HepG2 (cell line): Measurements from ENCODE around the gene HDGFL2. TPM values are rescaled to one million over a fixed set of nuclear protein-coding genes. Genes with fewer than 3 reads are reported as not detected.

Experiments
- ARID2 ChIP-seq: sonication (generic); formaldehyde crosslinking; IDR thresholded peaks from 2 replicates; pipeline ENCODE4 v1.8.1; 2022; ENCODE audit warnings: mild to moderate bottlenecking, missing genetic modification reagents, borderline replicate concordance
- ATAD3A ChIP-seq: sonication (generic); formaldehyde crosslinking; IDR thresholded peaks from 2 replicates; pipeline ENCODE4 v1.4.0; 2020; ENCODE audit warnings: missing genetic modification reagents
- CAMTA2 ChIP-seq: sonication (generic); formaldehyde crosslinking; IDR thresholded peaks from 2 replicates; pipeline ENCODE4 v1.4.0; 2020; ENCODE audit warnings: mild to moderate bottlenecking, missing genetic modification reagents, borderline replicate concordance
- CBFB ChIP-seq: sonication (generic); formaldehyde crosslinking; IDR thresholded peaks from 2 replicates; pipeline ENCODE4 v1.4.0; 2020; ENCODE audit warnings: missing genetic modification reagents
- EP300 ChIP-seq, 3 experiments: sonication (generic) in 1 of 3; formaldehyde crosslinking in 1 of 3; IDR thresholded peaks; 2 replicates each; pipeline versions ENCODE4 v1.5.1 to v1.6.1; 2011 to 2020; ENCODE audit warnings: low read depth in 2 of 3, low read length in 2 of 3, borderline replicate concordance in 1 of 3, improper control_type of control experiment in 1 of 3, mild to moderate bottlenecking in 1 of 3, missing genetic modification reagents in 1 of 3, moderate library complexity in 1 of 3
- GATAD2A ChIP-seq: IDR thresholded peaks from 2 replicates; pipeline ENCODE4 v1.6.1; 2016
- HDAC1 ChIP-seq: sonication (generic); formaldehyde crosslinking; IDR thresholded peaks from 2 replicates; pipeline ENCODE4 v1.5.1; 2020; ENCODE audit warnings: mild to moderate bottlenecking, missing genetic modification reagents
- HOXA5 ChIP-seq: sonication (generic); formaldehyde crosslinking; IDR thresholded peaks from 2 replicates; pipeline ENCODE4 v1.4.0; 2020; ENCODE audit warnings: missing genetic modification reagents
- ISX ChIP-seq: sonication (generic); formaldehyde crosslinking; conservative IDR thresholded peaks from 2 replicates; pipeline ENCODE4 v1.5.0; 2020; ENCODE audit warnings: missing genetic modification reagents
- MEIS1 ChIP-seq: sonication (generic); formaldehyde crosslinking; IDR thresholded peaks from 2 replicates; pipeline ENCODE4 v1.9.0; 2021; ENCODE audit warnings: mild to moderate bottlenecking, missing genetic modification reagents, moderate library complexity, borderline replicate concordance
- MTF1 ChIP-seq: sonication (generic); formaldehyde crosslinking; IDR thresholded peaks from 2 replicates; pipeline ENCODE4 v1.5.0; 2020; ENCODE audit warnings: missing genetic modification reagents
- MZF1 ChIP-seq: sonication (generic); formaldehyde crosslinking; IDR thresholded peaks from 2 replicates; pipeline ENCODE4 v1.8.1; 2023; ENCODE audit warnings: mild to moderate bottlenecking, missing genetic modification reagents, borderline replicate concordance
- NKX3-1 ChIP-seq: sonication (generic); formaldehyde crosslinking; IDR thresholded peaks from 2 replicates; pipeline ENCODE4 v1.5.0; 2020; ENCODE audit warnings: missing genetic modification reagents
- NR1H2 ChIP-seq: sonication (generic); formaldehyde crosslinking; IDR thresholded peaks from 2 replicates; pipeline ENCODE4 v1.8.1; 2022; ENCODE audit warnings: low read depth, missing genetic modification reagents, borderline replicate concordance
- PAX8 ChIP-seq: sonication (generic); formaldehyde crosslinking; IDR thresholded peaks from 2 replicates; pipeline ENCODE4 v1.8.0; 2022; ENCODE audit warnings: mild to moderate bottlenecking, missing genetic modification reagents, borderline replicate concordance
- RFX1 ChIP-seq: fragments of 450-650 bp; IDR thresholded peaks from 2 replicates; pipeline ENCODE4 v1.6.1; 2017
- RNF2 ChIP-seq: fragments of 450-650 bp; conservative IDR thresholded peaks from 2 replicates; pipeline ENCODE4 v1.6.1; 2016; ENCODE audit warnings: low read depth
- SAFB2 ChIP-seq: sonication (generic); formaldehyde crosslinking; IDR thresholded peaks from 2 replicates; pipeline ENCODE4 v1.5.1; 2020; ENCODE audit warnings: missing genetic modification reagents, low read depth, mild to moderate bottlenecking, borderline replicate concordance
- SALL1 ChIP-seq: sonication (generic); formaldehyde crosslinking; IDR thresholded peaks from 2 replicates; pipeline ENCODE4 v1.8.0; 2022; ENCODE audit warnings: mild to moderate bottlenecking, missing genetic modification reagents
- ZBTB1 ChIP-seq: sonication (generic); formaldehyde crosslinking; IDR thresholded peaks from 2 replicates; pipeline ENCODE4 v1.4.0; 2020; ENCODE audit warnings: missing genetic modification reagents, borderline replicate concordance
- ZC3H4 ChIP-seq: sonication (generic); formaldehyde crosslinking; IDR thresholded peaks from 2 replicates; pipeline ENCODE4 v1.4.0; 2020; ENCODE audit warnings: missing genetic modification reagents, borderline replicate concordance
- ZFX ChIP-seq: sonication (generic); formaldehyde crosslinking; IDR thresholded peaks from 2 replicates; pipeline ENCODE4 v1.4.0; 2020; ENCODE audit warnings: mild to moderate bottlenecking, low read depth, missing genetic modification reagents, moderate library complexity
- ZNF12 ChIP-seq: sonication (generic); formaldehyde crosslinking; IDR thresholded peaks from 2 replicates; pipeline ENCODE4 v1.5.0; 2020; ENCODE audit warnings: missing genetic modification reagents
- ZNF83 ChIP-seq: sonication (generic); formaldehyde crosslinking; IDR thresholded peaks from 2 replicates; pipeline ENCODE4 v1.4.0; 2020; ENCODE audit warnings: missing genetic modification reagents, mild to moderate bottlenecking, borderline replicate concordance
- polyA plus RNA-seq, 8 experiments: library from polyadenylated mRNA; depleted of rRNA in 3 of 8; stranded (reverse) in 7 of 8; unstranded in 1 of 8; fragments of >200 nt; fragmentation: Illumina TruSeq in 4 of 8; extraction: Trizol in 4 of 8; gene quantifications; 2 replicates each; pipeline versions ENCODE4 v1.2.1 to v1.2.3, GENCODE V29; 2011 to 2016; ENCODE audit warnings: low read depth in 4 of 8, missing spikeins in 1 of 8, mixed read lengths in 1 of 8; ENCODE audit not compliant: insufficient read depth in 1 of 8
- total RNA-seq, 5 experiments: library from RNA; depleted of rRNA; stranded (reverse); fragments of >200 nt; fragmentation: Illumina TruSeq; extraction: Trizol; gene quantifications; 2 replicates each; pipeline ENCODE4 v1.2.3, GENCODE V29; 2016; ENCODE audit warnings: low read depth in 1 of 5
- TF ChIP-seq, protein P1 (sequence below): IDR thresholded peaks from 2 replicates; pipeline ENCODE4 v1.6.1; 2018; ENCODE audit warnings: missing genetic modification reagents, mild to moderate bottlenecking, missing compliant biosample characterization
- TF ChIP-seq, protein P2 (sequence below): IDR thresholded peaks from 2 replicates; pipeline ENCODE4 v1.4.0; 2020; ENCODE audit warnings: mild to moderate bottlenecking, missing genetic modification reagents
- TF ChIP-seq, protein P3 (sequence below): IDR thresholded peaks from 2 replicates; pipeline ENCODE4 v1.6.1; 2016; ENCODE audit warnings: missing genetic modification reagents, missing compliant biosample characterization

The HDGFL2 gene
- total and polyA plus RNA-seq, 2 of the 13 experiments (the other 11 are each of a cell fraction or from before 2014, with no cell fraction given), result 20.0 to 51.1 TPM

DNA sequence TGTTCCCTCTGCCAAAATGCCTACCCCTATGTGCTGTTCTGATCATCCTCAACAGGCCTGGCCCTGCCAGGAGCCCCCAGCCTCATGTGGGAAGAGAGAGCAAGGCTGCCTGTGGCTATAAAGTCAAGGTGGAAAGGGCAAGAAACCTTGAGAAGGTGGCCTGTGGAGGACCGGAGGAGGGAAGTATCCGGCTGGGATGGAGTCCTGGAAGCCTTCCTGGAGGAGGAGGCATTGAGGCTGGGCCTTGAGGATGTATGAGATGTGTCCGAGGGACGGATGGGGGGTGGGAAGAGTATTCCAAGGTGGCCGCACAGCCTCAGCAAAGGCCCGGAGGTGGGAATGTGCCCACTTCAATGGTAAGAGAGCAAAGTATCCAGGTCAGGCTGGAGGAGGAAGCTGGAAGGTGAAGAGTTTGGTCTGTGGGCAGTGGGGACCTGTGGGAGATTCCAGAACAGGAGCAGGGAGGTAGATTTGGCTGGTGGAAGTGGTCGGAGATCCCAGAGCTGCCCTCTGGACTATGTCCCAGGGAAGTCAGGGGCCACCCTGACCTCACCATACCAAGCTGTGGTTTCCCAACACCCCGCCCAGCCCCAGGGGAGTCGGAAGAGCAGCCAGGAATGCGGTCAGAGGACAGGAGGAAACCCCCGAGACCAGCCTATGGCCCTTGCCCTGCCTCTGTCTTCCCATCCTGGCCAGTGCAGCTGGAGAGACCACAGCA, 49.2 kb downstream of the HDGFL2 start (continued):
- TF ChIP-seq, protein P1, sequence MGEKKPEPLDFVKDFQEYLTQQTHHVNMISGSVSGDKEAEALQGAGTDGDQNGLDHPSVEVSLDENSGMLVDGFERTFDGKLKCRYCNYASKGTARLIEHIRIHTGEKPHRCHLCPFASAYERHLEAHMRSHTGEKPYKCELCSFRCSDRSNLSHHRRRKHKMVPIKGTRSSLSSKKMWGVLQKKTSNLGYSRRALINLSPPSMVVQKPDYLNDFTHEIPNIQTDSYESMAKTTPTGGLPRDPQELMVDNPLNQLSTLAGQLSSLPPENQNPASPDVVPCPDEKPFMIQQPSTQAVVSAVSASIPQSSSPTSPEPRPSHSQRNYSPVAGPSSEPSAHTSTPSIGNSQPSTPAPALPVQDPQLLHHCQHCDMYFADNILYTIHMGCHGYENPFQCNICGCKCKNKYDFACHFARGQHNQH (CRISPR knock-in tag), result no peak
- TF ChIP-seq SAFB2 (CRISPR knock-in tag), result no peak
- no peak for TF ChIP-seq ATAD3A (CRISPR knock-in tag)
- no peak for TF ChIP-seq RNF2
- no peak for TF ChIP-seq ZNF12
- TF ChIP-seq ZC3H4 (CRISPR knock-in tag), result no peak
- TF ChIP-seq EP300 (IDR thresholded peaks at IDR 0.05; ENCODE audit: low read depth in 2 of 2, low read length in 2 of 2), result peak in 1 of 2 experiments; percentile 72; a peak in 1 of 4 replicates
- TF ChIP-seq EP300 (CRISPR knock-in tag; IDR thresholded peaks at IDR 0.05; ENCODE audit: borderline replicate concordance), result peak; percentile 51; the same call in 1 of the 2 replicates
- no peak; the same call in 1 of the 2 replicates for TF ChIP-seq HDAC1 (CRISPR knock-in tag)
- no peak for TF ChIP-seq ARID2 (CRISPR knock-in tag)
- TF ChIP-seq CBFB (CRISPR knock-in tag), result no peak
- TF ChIP-seq RFX1, result no peak
- TF ChIP-seq MEIS1 (CRISPR knock-in tag), result no peak
- no peak for TF ChIP-seq MZF1
- no peak for TF ChIP-seq MTF1 (CRISPR knock-in tag)
- no peak for TF ChIP-seq ZNF83 (CRISPR knock-in tag)
- TF ChIP-seq ZBTB1 (CRISPR knock-in tag), result no peak
- TF ChIP-seq NR1H2 (CRISPR knock-in tag), result no peak
- TF ChIP-seq GATAD2A (CRISPR knock-in tag), result peak; percentile 69
- TF ChIP-seq NKX3-1 (CRISPR knock-in tag), result no peak
- TF ChIP-seq CAMTA2 (CRISPR knock-in tag), result no peak
- TF ChIP-seq HOXA5 (CRISPR knock-in tag), result no peak
- TF ChIP-seq, protein P2, sequence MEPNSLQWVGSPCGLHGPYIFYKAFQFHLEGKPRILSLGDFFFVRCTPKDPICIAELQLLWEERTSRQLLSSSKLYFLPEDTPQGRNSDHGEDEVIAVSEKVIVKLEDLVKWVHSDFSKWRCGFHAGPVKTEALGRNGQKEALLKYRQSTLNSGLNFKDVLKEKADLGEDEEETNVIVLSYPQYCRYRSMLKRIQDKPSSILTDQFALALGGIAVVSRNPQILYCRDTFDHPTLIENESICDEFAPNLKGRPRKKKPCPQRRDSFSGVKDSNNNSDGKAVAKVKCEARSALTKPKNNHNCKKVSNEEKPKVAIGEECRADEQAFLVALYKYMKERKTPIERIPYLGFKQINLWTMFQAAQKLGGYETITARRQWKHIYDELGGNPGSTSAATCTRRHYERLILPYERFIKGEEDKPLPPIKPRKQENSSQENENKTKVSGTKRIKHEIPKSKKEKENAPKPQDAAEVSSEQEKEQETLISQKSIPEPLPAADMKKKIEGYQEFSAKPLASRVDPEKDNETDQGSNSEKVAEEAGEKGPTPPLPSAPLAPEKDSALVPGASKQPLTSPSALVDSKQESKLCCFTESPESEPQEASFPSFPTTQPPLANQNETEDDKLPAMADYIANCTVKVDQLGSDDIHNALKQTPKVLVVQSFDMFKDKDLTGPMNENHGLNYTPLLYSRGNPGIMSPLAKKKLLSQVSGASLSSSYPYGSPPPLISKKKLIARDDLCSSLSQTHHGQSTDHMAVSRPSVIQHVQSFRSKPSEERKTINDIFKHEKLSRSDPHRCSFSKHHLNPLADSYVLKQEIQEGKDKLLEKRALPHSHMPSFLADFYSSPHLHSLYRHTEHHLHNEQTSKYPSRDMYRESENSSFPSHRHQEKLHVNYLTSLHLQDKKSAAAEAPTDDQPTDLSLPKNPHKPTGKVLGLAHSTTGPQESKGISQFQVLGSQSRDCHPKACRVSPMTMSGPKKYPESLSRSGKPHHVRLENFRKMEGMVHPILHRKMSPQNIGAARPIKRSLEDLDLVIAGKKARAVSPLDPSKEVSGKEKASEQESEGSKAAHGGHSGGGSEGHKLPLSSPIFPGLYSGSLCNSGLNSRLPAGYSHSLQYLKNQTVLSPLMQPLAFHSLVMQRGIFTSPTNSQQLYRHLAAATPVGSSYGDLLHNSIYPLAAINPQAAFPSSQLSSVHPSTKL (CRISPR knock-in tag), result peak; percentile 60; the same call in 1 of the 2 replicates
- no peak for TF ChIP-seq ISX (CRISPR knock-in tag)
- TF ChIP-seq SALL1 (CRISPR knock-in tag), result peak; percentile 69; the same call in 1 of the 2 replicates
- TF ChIP-seq PAX8 (CRISPR knock-in tag), result no peak
- TF ChIP-seq, protein P3, sequence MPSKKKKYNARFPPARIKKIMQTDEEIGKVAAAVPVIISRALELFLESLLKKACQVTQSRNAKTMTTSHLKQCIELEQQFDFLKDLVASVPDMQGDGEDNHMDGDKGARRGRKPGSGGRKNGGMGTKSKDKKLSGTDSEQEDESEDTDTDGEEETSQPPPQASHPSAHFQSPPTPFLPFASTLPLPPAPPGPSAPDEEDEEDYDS (CRISPR knock-in tag), result 0 out of 2 replicates have a peak, but pooled peaks have one; percentile 23
- 0 out of 2 replicates have a peak, but pooled peaks have one; percentile 14 for TF ChIP-seq ZFX
